ENCODE measurements around the gene STAP2. TPM values are rescaled to one million over a fixed set of nuclear protein-coding genes. Genes with fewer than 3 reads are reported as not detected.

STAP2 gene
- total RNA-seq, 3 donors from 2014 or later = 1.6 to 51.4 (median 25.9) TPM

GRCh38 chr19:4372165-4373012, 33.8 kb upstream of the STAP2 start:
- TF ChIP-seq POLR2AphosphoS5 (IDR thresholded peaks at IDR 0.05) (no peak), CTCF (IDR thresholded peaks at IDR 0.05) (no peak), POLR2A (IDR thresholded peaks at IDR 0.05) (no peak)
- intact Hi-C loops (cut with DNase I; ENCODE audit: low total_unique reads) = no loop called here
- Histone ChIP-seq H3K36me3 (no peaks in the 10 kb centered on the region), H3K27me3 (no peaks in the 10 kb centered on the region), H3K4me1 (peaks cover 47 to 86% of the 10 kb centered on the region in 2 donors), H3K4me3 (no peak overlapping the region), H3K9me3 (no peaks in the 10 kb centered on the region), H3K27ac (peak overlapping the region; percentile 88 to 93)
- no peak for DNase-seq (ENCODE audit: low spot score in 2 of 2)

- peaks cover 47 to 80% of the 10 kb centered on the region in 2 donors for H3K4me1 ChIP-seq
- H3K4me3 ChIP-seq = no peak overlapping the region
- no peaks in the 10 kb centered on the region for H3K36me3 ChIP-seq
- TF ChIP-seq CTCF (IDR thresholded peaks at IDR 0.05) (no peak), POLR2A (IDR thresholded peaks at IDR 0.05) (no peak), POLR2AphosphoS5 (IDR thresholded peaks at IDR 0.05) (no peak)
- H3K9me3 ChIP-seq = no peaks in the 10 kb centered on the region
- H3K27me3 ChIP-seq = no peaks in the 10 kb centered on the region
- no peak for DNase-seq (ENCODE audit: low spot score in 2 of 2)
- intact Hi-C loops (cut with DNase I; ENCODE audit: low total_unique reads) = no loop called here
- H3K27ac ChIP-seq = peak overlapping the region; percentile 6 to 93
Observed at GRCh38 chr19:4371247-4372164, 32.9 kb upstream of the STAP2 start.

GRCh38 chr19:4370418-4371041, 31.9 kb upstream of the STAP2 start:
- H3K27ac ChIP-seq = peak overlapping the region; percentile 82 to 92
- intact Hi-C loops (cut with DNase I; ENCODE audit: low total_unique reads) = no loop called here
- H3K4me3 ChIP-seq = peak overlapping the region in 1 of 3 donors; percentile 62
- no peaks in the 10 kb centered on the region for H3K36me3 ChIP-seq
- no peak for DNase-seq (ENCODE audit: low spot score in 2 of 2)
- no peak for TF ChIP-seq POLR2AphosphoS5 (IDR thresholded peaks at IDR 0.05)
- no peak for TF ChIP-seq POLR2A (IDR thresholded peaks at IDR 0.05)
- no peak for TF ChIP-seq CTCF (IDR thresholded peaks at IDR 0.05)
- no peaks in the 10 kb centered on the region for H3K9me3 ChIP-seq
- no peaks in the 10 kb centered on the region for H3K27me3 ChIP-seq
- H3K4me1 ChIP-seq = peaks cover 45 to 70% of the 10 kb centered on the region in 2 donors

- H3K4me3 ChIP-seq = peak overlapping the region; percentile 9 to 62 (median 41)
- no peaks in the 10 kb centered on the region for H3K36me3 ChIP-seq
- intact Hi-C loops (cut with DNase I; ENCODE audit: low total_unique reads) = loop anchor here (10.0 kb wide), 2 partner anchors 105 to 1355 kb away; partner anchors contain the start of genes CATSPERD and LONP1
- H3K9me3 ChIP-seq = no peaks in the 10 kb centered on the region
- TF ChIP-seq CTCF (IDR thresholded peaks at IDR 0.05) = peak in 2 of 3 donors; percentile 25 to 45
- no peak for TF ChIP-seq POLR2A (IDR thresholded peaks at IDR 0.05)
- no peak for DNase-seq (ENCODE audit: low spot score in 2 of 2)
- H3K27ac ChIP-seq = peak overlapping the region; percentile 82 to 92
- no peaks in the 10 kb centered on the region for H3K27me3 ChIP-seq
- peaks cover 38 to 63% of the 10 kb centered on the region in 2 donors for H3K4me1 ChIP-seq
Observed at GRCh38 chr19:4369888-4370260, 31.2 kb upstream of the STAP2 start.

Data from breast epithelium (tissue), 4 donors.